DMS79 treated with DMSO at 0.1 percent for 48 hours (cell line): ENCODE data around the gene MROH9.

Experiments
- DNase-seq: peaks from one replicate; lab custom pipeline; 2025; lab: John Stamatoyannopoulos, UW

MROH9 gene

DNA sequence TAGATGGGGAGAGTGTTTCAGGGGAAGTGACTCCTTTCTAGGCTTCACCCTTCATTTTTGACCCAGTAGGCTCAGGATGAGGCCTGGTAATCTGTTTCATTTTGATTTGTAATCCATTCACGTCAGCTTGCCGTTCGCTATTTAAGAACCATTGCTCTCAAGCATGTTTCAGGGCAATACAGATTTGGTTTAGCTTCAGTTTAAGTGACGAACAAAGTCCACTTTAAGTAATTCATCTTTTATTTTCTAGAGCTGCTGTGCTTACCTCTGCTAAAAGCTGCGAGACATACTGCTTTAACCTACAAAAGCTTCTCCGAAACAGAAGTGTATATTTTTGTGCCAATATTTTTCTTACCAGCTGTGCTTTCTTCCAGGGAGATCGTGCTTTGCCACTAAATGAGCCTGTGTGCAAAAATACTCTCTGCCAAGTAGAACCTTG, 146.4 kb downstream of the MROH9 start:
- peak; percentile 69 for DNase-seq

DNA sequence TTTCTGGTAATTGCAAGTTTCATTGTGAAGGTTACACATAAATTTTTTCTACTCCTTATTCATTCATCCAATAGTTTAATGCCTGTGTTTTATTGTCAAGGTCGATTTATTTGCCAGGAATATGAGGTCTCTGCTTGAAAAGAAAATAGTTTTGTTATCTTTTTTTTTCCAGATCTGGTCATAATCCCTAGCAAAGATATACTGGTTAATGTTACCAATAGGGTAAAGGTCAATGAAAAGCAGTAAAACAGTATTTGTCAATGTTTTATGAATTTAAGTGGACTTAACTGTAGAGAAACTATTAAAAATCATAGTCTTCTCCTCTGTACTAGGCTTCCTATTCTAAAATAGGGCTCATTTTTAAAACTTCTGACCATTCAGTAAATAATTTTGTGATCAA, 147.3 kb downstream of the MROH9 start:
- DNase-seq = no peak

DNA sequence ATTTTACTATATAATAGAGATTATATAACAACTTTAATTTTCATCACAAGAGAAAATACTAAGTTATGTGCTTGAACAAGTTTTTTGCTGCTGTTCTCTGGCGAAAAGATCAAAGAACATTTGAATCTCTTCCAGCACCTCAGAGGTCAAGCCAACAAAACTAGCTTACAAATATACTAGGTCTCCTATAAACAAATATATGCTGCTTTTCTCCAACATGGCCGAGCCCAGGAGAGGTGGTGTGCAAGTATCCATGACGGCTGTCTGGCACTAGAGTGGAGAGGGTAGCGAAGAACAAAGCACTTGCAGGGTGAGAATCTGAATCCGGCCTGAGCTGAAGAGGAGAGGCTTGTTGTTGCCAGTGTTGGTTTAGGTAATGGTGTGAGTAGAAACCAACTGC, 147.9 kb downstream of the MROH9 start:
- peak; percentile 97 for DNase-seq

DNA sequence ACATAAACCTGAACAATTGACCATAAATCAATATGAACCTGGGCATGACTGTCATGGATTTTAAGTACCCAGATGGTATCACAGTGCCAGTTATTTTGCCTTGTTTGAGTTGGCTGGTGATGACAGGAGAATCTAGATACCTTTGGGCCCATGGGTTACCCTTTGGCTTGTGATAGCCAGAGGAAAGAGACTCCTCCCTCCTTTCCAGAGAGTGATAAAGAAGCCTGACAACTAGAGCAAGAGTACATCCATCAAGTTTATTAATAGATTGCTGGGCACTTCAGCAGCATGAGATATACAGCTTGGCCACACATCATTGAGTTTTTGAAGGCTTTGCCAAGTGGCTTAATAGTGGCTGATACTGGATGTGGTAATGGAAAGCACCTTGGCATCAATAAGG, 148.8 kb downstream of the MROH9 start:
- DNase-seq = peak; percentile 99

DNA sequence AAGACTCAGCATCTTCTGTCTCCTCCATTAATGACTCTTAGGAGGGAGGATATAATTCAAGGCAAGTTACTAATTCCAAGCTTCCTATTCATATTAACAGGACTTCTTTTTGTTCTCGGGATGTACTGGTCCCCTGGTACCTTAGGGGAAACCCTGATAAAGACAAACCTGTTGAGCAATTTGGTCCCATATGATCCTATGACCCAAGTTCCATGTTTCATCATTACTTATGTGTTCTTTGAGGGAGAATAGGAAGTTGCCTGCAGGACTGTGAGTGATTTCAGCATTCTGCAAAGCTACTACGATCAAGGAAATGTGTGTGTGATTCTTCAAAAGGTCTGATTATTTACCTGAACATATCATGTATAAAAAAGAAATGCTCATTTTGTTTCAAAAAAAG, 149.5 kb downstream of the MROH9 start:
- DNase-seq = no peak

DNA sequence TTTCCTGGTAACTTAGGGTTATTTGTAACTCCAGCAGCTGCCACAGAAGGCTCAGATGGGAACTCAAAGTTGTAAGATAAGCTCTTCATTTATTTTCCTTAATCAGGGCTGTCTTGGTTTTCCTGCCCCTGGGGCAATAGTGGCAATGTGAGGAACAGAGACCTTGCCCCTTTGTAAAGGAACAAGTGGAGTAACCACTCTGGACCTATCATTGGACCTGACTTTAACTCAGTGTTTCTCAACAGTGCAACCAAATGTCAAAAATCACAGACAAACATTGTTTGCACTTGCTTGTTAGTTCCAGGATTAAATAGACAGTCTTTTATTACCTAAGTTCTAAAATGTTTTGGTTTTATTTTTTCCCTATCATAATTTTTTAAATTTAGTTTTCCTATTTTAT, 152.6 kb downstream of the MROH9 start:
- DNase-seq = no peak

DNA sequence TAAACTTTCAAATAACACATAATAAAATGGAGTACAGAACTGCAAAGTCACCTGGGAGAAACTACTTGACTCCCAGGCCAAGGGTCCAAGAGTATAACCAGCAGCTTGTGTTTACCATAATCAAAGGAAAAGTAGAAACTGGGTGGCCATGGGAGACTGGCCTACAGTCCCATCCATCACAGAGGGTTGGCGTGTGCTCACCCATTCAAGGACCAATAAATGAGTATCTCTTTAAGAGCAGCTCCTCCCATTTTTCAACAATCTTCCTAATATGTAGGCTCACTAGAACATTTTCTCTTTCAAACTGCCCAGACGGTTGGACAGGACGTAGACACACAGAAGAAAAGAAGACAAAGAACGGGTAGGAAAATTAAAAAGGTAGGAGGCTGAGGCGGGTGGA, 155.3 kb downstream of the MROH9 start, which contains the start of gene FMO3:
Gene FMO3 (plus strand): TSS at position 302 of the 400 bp plus-strand sequence. CDS start 1,754 bp downstream, outside the sequence.
- DNase-seq = no peak

DNA sequence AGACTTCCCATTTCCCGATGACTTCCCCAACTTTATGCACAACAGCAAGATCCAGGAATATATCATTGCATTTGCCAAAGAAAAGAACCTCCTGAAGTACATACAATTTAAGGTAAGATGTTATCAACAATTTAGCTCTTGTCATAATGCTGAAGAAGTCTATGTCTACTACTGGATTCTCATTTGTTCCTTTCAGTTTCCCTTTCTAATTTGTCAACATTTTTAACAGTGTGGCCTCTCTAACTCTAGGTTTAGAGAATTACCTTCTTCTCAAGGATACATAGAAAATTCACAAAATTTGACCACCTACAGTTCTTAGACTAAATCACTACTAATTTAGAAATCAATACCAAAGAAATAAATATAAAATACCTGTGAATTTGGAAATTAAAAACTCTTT, 168.5 kb downstream of the MROH9 start:
- no peak for DNase-seq

DNA sequence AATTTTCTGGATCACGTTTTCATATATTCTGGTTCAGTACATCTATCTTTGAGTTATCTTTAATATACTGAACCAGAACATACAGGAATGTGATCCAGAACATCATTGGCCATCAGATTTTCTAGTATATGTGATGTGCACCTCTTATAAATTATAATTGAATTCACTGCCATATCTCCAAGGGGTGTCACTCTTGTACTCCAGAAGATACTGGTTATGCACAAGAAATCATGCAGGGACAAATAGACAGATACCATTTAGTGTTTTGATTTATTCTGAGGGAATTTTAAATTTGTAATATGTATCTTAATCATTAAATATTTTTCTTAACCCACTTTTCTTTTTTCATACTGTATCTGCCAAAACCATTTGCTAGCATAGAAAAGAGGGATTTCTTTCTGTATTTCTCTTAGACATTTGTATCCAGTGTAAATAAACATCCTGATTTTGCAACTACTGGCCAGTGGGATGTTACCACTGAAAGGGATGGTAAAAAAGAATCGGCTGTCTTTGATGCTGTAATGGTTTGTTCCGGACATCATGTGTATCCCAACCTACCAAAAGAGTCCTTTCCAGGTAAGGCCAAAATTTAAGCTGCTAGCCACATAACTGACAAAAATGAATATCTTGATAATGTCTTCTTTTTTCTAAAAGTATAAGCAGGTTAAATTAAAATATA, 172.1 kb downstream of the MROH9 start:
- DNase-seq = no peak

DNA sequence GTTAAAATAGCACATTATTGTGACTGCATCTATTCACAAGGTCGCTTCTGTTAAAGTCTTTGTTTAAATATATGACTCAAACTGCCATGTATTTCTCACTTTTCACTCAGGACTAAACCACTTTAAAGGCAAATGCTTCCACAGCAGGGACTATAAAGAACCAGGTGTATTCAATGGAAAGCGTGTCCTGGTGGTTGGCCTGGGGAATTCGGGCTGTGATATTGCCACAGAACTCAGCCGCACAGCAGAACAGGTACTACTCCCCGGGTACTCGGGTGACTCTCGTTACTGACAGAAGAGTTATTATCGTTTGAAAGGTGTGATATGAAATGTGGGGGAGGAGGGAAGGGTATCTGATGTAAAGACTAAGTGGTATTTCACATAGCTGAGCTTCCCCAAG, 172.6 kb downstream of the MROH9 start:
- DNase-seq = no peak

DNA sequence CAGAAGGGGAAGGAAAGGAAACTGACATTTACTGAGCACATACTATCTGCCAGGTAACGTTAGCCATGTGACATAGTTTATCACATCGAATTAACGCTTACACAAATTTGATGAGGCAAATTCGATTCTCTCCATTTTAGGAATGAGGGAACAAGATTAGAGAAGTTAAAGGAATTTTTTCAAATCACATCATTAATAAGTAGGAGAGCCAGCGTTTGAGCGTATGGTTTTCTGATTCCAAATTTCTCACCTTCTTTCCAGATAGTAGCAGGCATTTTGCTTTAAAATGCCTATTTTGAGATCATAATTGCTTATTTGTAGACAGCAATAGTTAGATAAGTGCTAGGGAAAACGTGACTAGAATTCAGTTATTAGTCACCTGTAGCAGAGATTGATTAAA, 174.6 kb downstream of the MROH9 start:
- no peak for DNase-seq

DNA sequence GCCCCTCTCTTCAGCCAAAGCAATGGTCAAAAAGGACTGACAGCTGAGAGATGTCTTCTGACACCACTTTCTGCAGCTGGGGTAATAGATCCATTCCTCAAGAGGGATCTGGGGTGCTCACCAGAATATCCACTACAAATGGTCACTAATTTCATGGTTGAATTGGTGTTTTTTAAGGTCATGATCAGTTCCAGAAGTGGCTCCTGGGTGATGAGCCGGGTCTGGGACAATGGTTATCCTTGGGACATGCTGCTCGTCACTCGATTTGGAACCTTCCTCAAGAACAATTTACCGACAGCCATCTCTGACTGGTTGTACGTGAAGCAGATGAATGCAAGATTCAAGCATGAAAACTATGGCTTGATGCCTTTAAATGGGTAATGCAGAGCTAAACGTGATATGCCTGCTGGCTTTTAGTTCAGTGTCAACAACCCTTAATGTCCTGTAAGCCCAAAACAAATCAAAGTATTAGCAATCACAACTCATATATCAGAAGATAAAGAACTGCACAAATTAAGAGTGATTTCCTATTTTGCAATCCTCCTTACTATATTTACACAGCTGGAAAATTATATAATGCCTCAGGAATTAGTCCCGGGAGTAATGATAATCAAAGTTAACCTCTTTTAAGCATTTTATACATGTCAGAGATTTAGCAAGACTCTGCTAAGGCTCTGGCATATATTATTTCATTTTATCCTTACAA, 175.4 kb downstream of the MROH9 start:
- no peak for DNase-seq

DNA sequence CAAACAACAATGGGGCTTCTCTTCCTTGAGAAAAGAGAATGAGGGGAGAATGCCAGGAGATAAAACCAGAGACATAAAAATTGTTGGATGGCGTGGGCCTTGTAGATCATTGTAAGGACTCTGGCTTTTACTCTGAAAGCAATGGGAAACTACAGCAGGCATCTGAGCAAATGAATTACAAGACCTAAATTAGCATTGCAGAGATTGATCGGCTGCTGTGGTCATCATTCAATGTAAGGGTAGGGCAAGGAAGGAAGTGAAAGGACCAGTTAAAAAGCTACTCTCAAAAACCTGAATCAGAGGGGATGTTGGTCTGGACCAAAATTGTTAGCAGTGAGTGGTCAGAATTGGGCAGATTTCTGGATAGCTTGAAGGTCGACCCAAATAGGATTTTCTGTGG, 176.8 kb downstream of the MROH9 start:
- DNase-seq = no peak

DNA sequence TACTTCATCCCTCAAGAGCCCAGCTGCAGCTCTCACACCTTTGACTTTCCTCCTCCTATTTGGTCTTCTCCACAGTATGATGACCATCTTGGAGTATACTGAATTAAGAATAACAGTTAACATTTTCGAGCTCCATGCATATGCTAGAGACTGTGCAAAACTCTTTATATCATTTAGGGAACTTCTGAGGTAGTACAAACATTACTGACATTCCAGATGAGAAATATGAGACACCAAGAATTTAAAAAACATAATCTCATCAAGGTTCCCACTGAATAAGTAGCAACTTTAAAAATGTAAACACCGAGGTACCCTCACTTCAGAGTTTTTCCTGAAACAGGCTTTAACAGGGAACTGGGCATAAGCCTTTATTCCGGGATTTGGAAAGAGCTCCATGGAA, 178.0 kb downstream of the MROH9 start:
- no peak for DNase-seq
